ENCODE results near the gene WHRN. TPM values are rescaled to one million over a fixed set of nuclear protein-coding genes. Genes with fewer than 3 reads are reported as not detected.

Gene WHRN
- total and polyA plus RNA-seq, 9 of the 15 experiments (the other 6 are each of a cell fraction or from before 2014, with no cell fraction given) = 0.31 to 14.1 (median 3.0) TPM

DNA sequence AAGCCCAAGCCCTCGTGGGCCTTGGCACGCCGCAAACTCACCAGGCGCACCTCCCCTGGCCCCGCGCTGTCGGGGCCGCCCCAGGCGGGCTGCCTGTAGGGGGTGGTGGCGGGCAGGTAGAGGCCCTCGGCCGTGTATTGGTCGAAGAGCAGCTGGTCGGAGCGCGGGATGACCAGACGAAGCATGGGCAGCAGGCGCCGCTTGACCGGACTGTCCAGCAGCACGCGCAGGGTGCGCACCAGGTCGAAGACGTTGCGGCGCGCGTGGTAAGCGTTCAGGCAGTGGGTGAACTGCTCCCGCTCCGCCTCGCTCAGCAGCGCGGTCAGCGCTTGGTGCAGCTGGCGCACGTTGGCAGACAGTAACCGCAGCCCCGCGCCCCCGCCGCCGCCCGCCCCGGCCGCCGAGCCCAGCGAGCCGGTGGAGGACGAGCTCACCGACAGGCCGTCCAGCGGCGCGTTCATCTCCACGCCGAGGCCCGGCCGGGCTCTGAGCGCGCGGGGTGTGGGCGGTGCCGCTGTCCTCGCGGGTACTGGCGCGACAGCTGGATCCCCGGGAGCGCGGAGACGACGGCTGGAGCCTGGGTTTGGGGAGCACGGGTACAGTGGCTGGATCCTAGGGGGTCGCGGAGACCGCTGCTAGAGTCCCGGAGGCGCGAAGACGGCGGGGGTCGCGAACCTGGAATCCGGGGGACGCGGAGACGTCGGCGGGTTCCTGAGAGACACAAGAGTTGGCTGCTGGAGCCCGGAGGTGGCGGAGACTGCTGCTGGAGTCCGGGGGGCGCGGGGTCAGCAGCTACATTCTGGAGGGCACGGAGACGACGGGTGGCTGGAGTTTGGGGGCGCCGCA lies 709 bp downstream of the WHRN start (continued):
- TF ChIP-seq, protein P1, sequence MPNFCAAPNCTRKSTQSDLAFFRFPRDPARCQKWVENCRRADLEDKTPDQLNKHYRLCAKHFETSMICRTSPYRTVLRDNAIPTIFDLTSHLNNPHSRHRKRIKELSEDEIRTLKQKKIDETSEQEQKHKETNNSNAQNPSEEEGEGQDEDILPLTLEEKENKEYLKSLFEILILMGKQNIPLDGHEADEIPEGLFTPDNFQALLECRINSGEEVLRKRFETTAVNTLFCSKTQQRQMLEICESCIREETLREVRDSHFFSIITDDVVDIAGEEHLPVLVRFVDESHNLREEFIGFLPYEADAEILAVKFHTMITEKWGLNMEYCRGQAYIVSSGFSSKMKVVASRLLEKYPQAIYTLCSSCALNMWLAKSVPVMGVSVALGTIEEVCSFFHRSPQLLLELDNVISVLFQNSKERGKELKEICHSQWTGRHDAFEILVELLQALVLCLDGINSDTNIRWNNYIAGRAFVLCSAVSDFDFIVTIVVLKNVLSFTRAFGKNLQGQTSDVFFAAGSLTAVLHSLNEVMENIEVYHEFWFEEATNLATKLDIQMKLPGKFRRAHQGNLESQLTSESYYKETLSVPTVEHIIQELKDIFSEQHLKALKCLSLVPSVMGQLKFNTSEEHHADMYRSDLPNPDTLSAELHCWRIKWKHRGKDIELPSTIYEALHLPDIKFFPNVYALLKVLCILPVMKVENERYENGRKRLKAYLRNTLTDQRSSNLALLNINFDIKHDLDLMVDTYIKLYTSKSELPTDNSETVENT (CRISPR knock-in tag; IDR thresholded peaks at IDR 0.05) = no peak
- peak; percentile 56 for TF ChIP-seq DACH1 (IDR thresholded peaks at IDR 0.05; ENCODE audit: partially characterized antibody)
- peak; percentile 78 for TF ChIP-seq ZFX (CRISPR knock-in tag; IDR thresholded peaks at IDR 0.05)
- TF ChIP-seq MAZ (CRISPR knock-in tag; conservative IDR thresholded peaks at IDR 0.05 in 1 of 2, IDR thresholded peaks at IDR 0.05 in 1 of 2) = peak; percentile 66 to 82
- peak; percentile 66 for TF ChIP-seq NR2C2 (CRISPR knock-in tag; IDR thresholded peaks at IDR 0.05)
- TF ChIP-seq NR2C2 (tag; IDR thresholded peaks at IDR 0.05) = 0 out of 2 replicates have a peak, but pooled peaks have one; percentile 27
- TF ChIP-seq, protein P2, sequence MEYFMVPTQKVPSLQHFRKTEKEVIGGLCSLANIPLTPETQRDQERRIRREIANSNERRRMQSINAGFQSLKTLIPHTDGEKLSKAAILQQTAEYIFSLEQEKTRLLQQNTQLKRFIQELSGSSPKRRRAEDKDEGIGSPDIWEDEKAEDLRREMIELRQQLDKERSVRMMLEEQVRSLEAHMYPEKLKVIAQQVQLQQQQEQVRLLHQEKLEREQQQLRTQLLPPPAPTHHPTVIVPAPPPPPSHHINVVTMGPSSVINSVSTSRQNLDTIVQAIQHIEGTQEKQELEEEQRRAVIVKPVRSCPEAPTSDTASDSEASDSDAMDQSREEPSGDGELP (CRISPR knock-in tag; IDR thresholded peaks at IDR 0.05; ENCODE audit: borderline replicate concordance) = peak; percentile 97
- no peak for TF ChIP-seq STAT5A (IDR thresholded peaks at IDR 0.05; ENCODE audit: borderline replicate concordance, low read length)
- TF ChIP-seq, protein P3, sequence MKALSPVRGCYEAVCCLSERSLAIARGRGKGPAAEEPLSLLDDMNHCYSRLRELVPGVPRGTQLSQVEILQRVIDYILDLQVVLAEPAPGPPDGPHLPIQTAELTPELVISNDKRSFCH (CRISPR knock-in tag; IDR thresholded peaks at IDR 0.05) = no peak
- TF ChIP-seq, protein P3 (tag; IDR thresholded peaks at IDR 0.05) = 0 out of 2 replicates have a peak, but pooled peaks have one; percentile 48
- TF ChIP-seq, protein P4, sequence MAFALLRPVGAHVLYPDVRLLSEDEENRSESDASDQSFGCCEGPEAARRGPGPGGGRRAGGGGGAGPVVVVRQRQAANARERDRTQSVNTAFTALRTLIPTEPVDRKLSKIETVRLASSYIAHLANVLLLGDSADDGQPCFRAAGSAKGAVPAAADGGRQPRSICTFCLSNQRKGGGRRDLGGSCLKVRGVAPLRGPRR (CRISPR knock-in tag; IDR thresholded peaks at IDR 0.05) = no peak
- no peak for TF ChIP-seq ELF4 (CRISPR knock-in tag; IDR thresholded peaks at IDR 0.05)
- no peak for TF ChIP-seq HSF4 (CRISPR knock-in tag; IDR thresholded peaks at IDR 0.05; ENCODE audit: borderline replicate concordance)
- no peak for TF ChIP-seq RBM25 (IDR thresholded peaks at IDR 0.05; ENCODE audit: low read depth, low read length, severe bottlenecking)
- TF ChIP-seq POLR3A (IDR thresholded peaks at IDR 0.05; ENCODE audit: borderline replicate concordance, extremely low read depth, insufficient read depth, insufficient read length) = no peak
- no peak for TF ChIP-seq HMG20A (CRISPR knock-in tag; conservative IDR thresholded peaks at IDR 0.05)
- no peak for TF ChIP-seq MAFK (IDR thresholded peaks at IDR 0.05; ENCODE audit: low read length)
- peak; percentile 49; the same call in 1 of the 2 replicates for TF ChIP-seq ZBTB7A (IDR thresholded peaks at IDR 0.05; ENCODE audit: borderline replicate concordance, control insufficient read depth, low read depth, low read length)
- TF ChIP-seq TEAD4 (IDR thresholded peaks at IDR 0.05; ENCODE audit: low read length) = 0 out of 2 replicates have a peak, but pooled peaks have one; percentile 23
- TF ChIP-seq TEAD4 (CRISPR knock-in tag; IDR thresholded peaks at IDR 0.05; ENCODE audit: borderline replicate concordance) = no peak
- no peak for TF ChIP-seq ZNF408 (CRISPR knock-in tag; IDR thresholded peaks at IDR 0.05; ENCODE audit: low read depth)
- TF ChIP-seq SRSF7 (optimal IDR thresholded peaks at IDR 0.05; ENCODE audit: low read depth, low read length) = no peak
- TF ChIP-seq CBX2 (IDR thresholded peaks at IDR 0.05; ENCODE audit: insufficient read depth, low read length, poor library complexity, severe bottlenecking) = no peak
- TF ChIP-seq HIVEP1 (CRISPR knock-in tag; IDR thresholded peaks at IDR 0.05) = no peak

All from K562 (cell line).